GM19324 (cell line): ENCODE data around the gene VCP.

Experiments
- ATAC-seq: cut with Tn5 transposase; IDR thresholded peaks from one replicate; pipeline ENCODE4 v1.9.1; 2021; ENCODE audit warnings: mild to moderate bottlenecking, moderate library complexity; ENCODE audit not compliant: unreplicated experiment, low FRiP score

Gene VCP

GRCh38 chr9:35069020-35069419 lies 3.4 kb downstream of the VCP start:
- ATAC-seq: no peak

- no peak for ATAC-seq
Observed at GRCh38 chr9:35067056-35067455, 5.4 kb downstream of the VCP start.

- no peak for ATAC-seq
Observed at GRCh38 chr9:35060548-35061207, 11.7 kb downstream of the VCP start.

GRCh38 chr9:35059438-35059837 lies 13.0 kb downstream of the VCP start:
- ATAC-seq: no peak

GRCh38 chr9:35057271-35057620 lies 15.2 kb downstream of the VCP start:
- no peak for ATAC-seq

- ATAC-seq: no peak
Observed at GRCh38 chr9:35056571-35057270, 15.7 kb downstream of the VCP start.

GRCh38 chr9:35054871-35055644 lies 17.4 kb downstream of the VCP start:
- no peak for ATAC-seq

GRCh38 chr9:35054185-35054835 lies 18.1 kb downstream of the VCP start:
- ATAC-seq: no peak

GRCh38 chr9:35051069-35051967 lies 21.1 kb downstream of the VCP start:
- ATAC-seq: no peak

GRCh38 chr9:35048511-35048910 lies 23.9 kb downstream of the VCP start:
- no peak for ATAC-seq

- no peak for ATAC-seq
Observed at GRCh38 chr9:35044071-35044470, 28.4 kb downstream of the VCP start.

- no peak for ATAC-seq
Observed at GRCh38 chr9:35042891-35043545, 29.4 kb downstream of the VCP start.

GRCh38 chr9:35042081-35042604 lies 30.3 kb downstream of the VCP start:
- ATAC-seq: no peak

GRCh38 chr9:35035851-35036701 lies 36.3 kb downstream of the VCP start:
- ATAC-seq: no peak

- no peak for ATAC-seq
Observed at GRCh38 chr9:35033101-35033500, 39.3 kb downstream of the VCP start.

GRCh38 chr9:35029852-35030251 lies 42.6 kb downstream of the VCP start:
- ATAC-seq: no peak

- no peak for ATAC-seq
Observed at GRCh38 chr9:35029241-35029640, 43.2 kb downstream of the VCP start.

- no peak for ATAC-seq
Observed at GRCh38 chr9:35028341-35028740, 44.1 kb downstream of the VCP start.
